8988T (cell line): ENCODE measurements around the gene TEX22.

ENCODE experiments used
- DNase-seq: peaks from one replicate; pipeline ENCODE4 v3.0.0; 2011

The TEX22 gene

GRCh38 chr14:105422695-105423487 lies 24.6 kb downstream of the TEX22 start:
- no peak for DNase-seq

GRCh38 chr14:105423488-105424195 lies 25.3 kb downstream of the TEX22 start:
- no peak for DNase-seq

GRCh38 chr14:105424861-105425260 lies 26.5 kb downstream of the TEX22 start:
- DNase-seq: no peak

- no peak for DNase-seq
These were observed 27.5 kb downstream of the TEX22 start for GRCh38 chr14:105425823-105426247.

- DNase-seq: no peak
These were observed 28.2 kb downstream of the TEX22 start for GRCh38 chr14:105426416-105427130.

GRCh38 chr14:105427412-105427811 lies 29.1 kb downstream of the TEX22 start:
- DNase-seq: no peak

GRCh38 chr14:105427936-105428485 lies 29.7 kb downstream of the TEX22 start:
- no peak for DNase-seq

GRCh38 chr14:105430042-105430441 lies 31.7 kb downstream of the TEX22 start:
- DNase-seq: no peak

GRCh38 chr14:105430565-105430964 lies 32.2 kb downstream of the TEX22 start:
- DNase-seq: no peak

- DNase-seq: no peak
These were observed 32.9 kb downstream of the TEX22 start for GRCh38 chr14:105431256-105431655.

GRCh38 chr14:105432657-105433056 lies 34.3 kb downstream of the TEX22 start:
- no peak for DNase-seq

- DNase-seq: no peak
These were observed 34.8 kb downstream of the TEX22 start for GRCh38 chr14:105433161-105433605.

- no peak for DNase-seq
These were observed 38.1 kb downstream of the TEX22 start for GRCh38 chr14:105436402-105436801.

- DNase-seq: no peak
These were observed 38.8 kb downstream of the TEX22 start for GRCh38 chr14:105436891-105437722.

GRCh38 chr14:105437723-105438500 lies 39.6 kb downstream of the TEX22 start:
- DNase-seq: no peak

- no peak for DNase-seq
These were observed 40.8 kb downstream of the TEX22 start for GRCh38 chr14:105439179-105439578.

- DNase-seq: peak; percentile 90
These were observed 41.6 kb downstream of the TEX22 start for GRCh38 chr14:105439710-105440553.

- no peak for DNase-seq
These were observed 42.2 kb downstream of the TEX22 start for GRCh38 chr14:105440554-105440900.

GRCh38 chr14:105440992-105441391 lies 42.7 kb downstream of the TEX22 start:
- no peak for DNase-seq

- DNase-seq: no peak
These were observed 43.8 kb downstream of the TEX22 start for GRCh38 chr14:105442125-105442524.

- DNase-seq: no peak
These were observed 44.5 kb downstream of the TEX22 start for GRCh38 chr14:105442834-105443233.
